Neural cell (in vitro differentiated cells): ENCODE results near the gene C1orf35. TPM values are rescaled to one million over a fixed set of nuclear protein-coding genes. Genes with fewer than 3 reads are reported as not detected.

Experiments used
- H2AFZ ChIP-seq: fragments of 200-600, 300-800 bp; sonication (generic), shearing (Covaris generic); 2 replicates; pipeline ENCODE4 v1.6.0; 2014; ENCODE audit warnings: low read depth, mild to moderate bottlenecking, antibody characterized with exemption, low read length, moderate library complexity
- H3F3A ChIP-seq: fragments of 200-600 bp; shearing (Covaris generic); 2 replicates; pipeline ENCODE4 v1.6.1; 2016; ENCODE audit warnings: mild to moderate bottlenecking, moderate library complexity, mixed read lengths, antibody characterized with exemption, low read length; ENCODE audit not compliant: insufficient read depth, poor library complexity, severe bottlenecking
- H3K27ac ChIP-seq: fragments of 200-600, 300-800 bp; sonication (generic), shearing (Covaris generic); 2 replicates; pipeline ENCODE4 v1.5.1; 2014; ENCODE audit warnings: mild to moderate bottlenecking, low read length, moderate library complexity
- H3K27me3 ChIP-seq: fragments of 300-800, 200-600 bp; sonication (generic), shearing (Covaris generic); 2 replicates; pipeline ENCODE4 v1.6.0; 2014; ENCODE audit warnings: mild to moderate bottlenecking, low read depth, low read length, moderate library complexity; ENCODE audit not compliant: insufficient read depth
- H3K36me3 ChIP-seq: fragments of 300-800, 200-600 bp; sonication (generic), shearing (Covaris generic); 2 replicates; pipeline ENCODE4 v1.5.1; 2014; ENCODE audit warnings: mild to moderate bottlenecking, antibody characterized with exemption, low read length, moderate library complexity; ENCODE audit not compliant: insufficient read depth
- H3K4me2 ChIP-seq: fragments of 300-800, 200-600 bp; sonication (generic), shearing (Covaris generic); 2 replicates; pipeline ENCODE4 v1.6.0; 2014; ENCODE audit warnings: mild to moderate bottlenecking, low read length
- H3K4me3 ChIP-seq: fragments of 300-800, 200-600 bp; sonication (generic), shearing (Covaris generic); 2 replicates; pipeline ENCODE4 v1.5.1; 2014; ENCODE audit warnings: mild to moderate bottlenecking, low read length, moderate library complexity
- H3K79me2 ChIP-seq: fragments of 200-600 bp; shearing (Covaris generic); replicated peaks from 2 replicates; pipeline ENCODE4 v1.6.0; 2014; ENCODE audit warnings: mild to moderate bottlenecking, low read length, moderate library complexity; ENCODE audit not compliant: insufficient read depth
- H3K9ac ChIP-seq: fragments of 300-800, 200-600 bp; sonication (generic), shearing (Covaris generic); 2 replicates; pipeline ENCODE4 v1.6.1; 2016; ENCODE audit warnings: mild to moderate bottlenecking, low read length, mixed read lengths
- H3K9me2 ChIP-seq: fragments of 200-600 bp; shearing (Covaris generic); 2 replicates; pipeline ENCODE4 v1.6.1; 2016; ENCODE audit warnings: mild to moderate bottlenecking, low read length, mixed read lengths; ENCODE audit not compliant: insufficient read depth
- H3K9me3 ChIP-seq: fragments of 200-600, 300-800 bp; sonication (generic), shearing (Covaris generic); 2 replicates; pipeline ENCODE4 v1.6.1; 2016; ENCODE audit warnings: mild to moderate bottlenecking, mixed run types, low read length, moderate library complexity, mixed read lengths
- H4K20me1 ChIP-seq: fragments of 200-600 bp; shearing (Covaris generic); 2 replicates; pipeline ENCODE4 v1.6.1; 2016; ENCODE audit warnings: mild to moderate bottlenecking, mixed run types; ENCODE audit not compliant: insufficient read depth
- EP300 ChIP-seq: fragments of 450-650 bp; conservative IDR thresholded peaks from 2 replicates; pipeline ENCODE4 v1.6.1; 2014; ENCODE audit warnings: antibody characterized with exemption, mild to moderate bottlenecking, moderate library complexity; ENCODE audit not compliant: poor library complexity, severe bottlenecking
- EZH2 ChIP-seq: fragments of 200-600, 300-800 bp; shearing (Covaris generic), sonication (generic); IDR thresholded peaks from 2 replicates; pipeline ENCODE4 v1.6.1; 2014; ENCODE audit warnings: antibody characterized with exemption, low read length, borderline replicate concordance, mild to moderate bottlenecking; ENCODE audit not compliant: insufficient read depth, poor library complexity, severe bottlenecking
- MXI1 ChIP-seq: fragments of 450-650 bp; conservative IDR thresholded peaks from 2 replicates; pipeline ENCODE4 v1.6.1; 2014; ENCODE audit warnings: antibody characterized with exemption, mild to moderate bottlenecking; ENCODE audit not compliant: poor library complexity, severe bottlenecking
- POLR2AphosphoS5 ChIP-seq: IDR thresholded peaks from 2 replicates; pipeline ENCODE4 v1.6.1; 2012
- RAD21 ChIP-seq: fragments of 450-650 bp; conservative IDR thresholded peaks from 2 replicates; pipeline ENCODE4 v1.6.1; 2014; ENCODE audit warnings: antibody characterized with exemption, mild to moderate bottlenecking, moderate library complexity
- SMC3 ChIP-seq: fragments of 450-650 bp; conservative IDR thresholded peaks from 2 replicates; pipeline ENCODE4 v1.6.1; 2014; ENCODE audit warnings: antibody characterized with exemption, mild to moderate bottlenecking, moderate library complexity; ENCODE audit not compliant: poor library complexity
- TAF1 ChIP-seq: IDR thresholded peaks from 2 replicates; pipeline ENCODE4 v1.6.1; 2012; ENCODE audit warnings: low read depth
- polyA plus RNA-seq: library from polyadenylated mRNA; depleted of rRNA; stranded (reverse); fragments of >200 nt; gene quantifications from 2 replicates; pipeline ENCODE4 v1.2.3, GENCODE V29; 2014
- TF ChIP-seq, protein P1 (sequence below): fragments of 450-650 bp; IDR thresholded peaks from 2 replicates; pipeline ENCODE4 v1.5.1; 2014; ENCODE audit warnings: antibody characterized with exemption, mild to moderate bottlenecking, moderate library complexity; ENCODE audit not compliant: poor library complexity, severe bottlenecking
- TF ChIP-seq, protein P2 (sequence below): IDR thresholded peaks from 2 replicates; pipeline ENCODE4 v1.6.1; 2012; ENCODE audit warnings: borderline replicate concordance

Gene C1orf35
- polyA plus RNA-seq, 1 donor from 2014 or later = 32.8 TPM

DNA sequence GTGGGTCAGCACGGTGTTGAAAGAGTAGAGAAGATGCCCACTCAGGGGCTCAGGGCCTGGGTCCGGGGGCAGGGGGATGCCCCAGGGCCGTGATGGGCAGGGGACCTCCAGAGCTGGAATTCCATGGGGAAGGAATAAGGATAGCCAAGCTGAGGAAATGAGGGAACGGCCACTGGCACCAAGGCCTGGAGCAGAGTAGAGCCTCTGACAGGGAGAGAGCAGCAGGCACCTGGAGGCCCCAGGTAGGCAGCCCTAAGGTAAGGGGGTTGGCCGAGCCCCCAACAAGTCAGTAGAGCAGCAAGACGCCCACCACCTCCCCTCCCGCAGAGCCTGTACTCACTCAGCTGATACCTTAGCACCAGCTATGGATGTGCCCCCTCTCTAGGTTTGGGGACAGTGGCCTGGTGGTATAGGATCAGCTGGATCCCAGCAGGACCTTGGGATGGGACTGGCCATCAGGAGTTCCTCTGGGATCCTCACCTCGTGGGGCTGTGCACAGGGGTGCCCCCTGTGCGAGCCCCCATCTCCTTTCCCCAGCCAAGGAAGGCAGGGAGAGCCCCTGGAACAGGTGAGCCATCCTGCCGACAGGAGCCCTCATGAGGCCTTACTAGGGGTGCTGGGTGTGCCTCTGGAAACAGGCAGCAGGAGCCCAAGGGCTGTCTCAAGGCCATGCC is 41.6 kb downstream of the C1orf35 start:
- Histone ChIP-seq H3K4me2 (no peak overlapping the region), H3K27me3 (peaks cover 54% of the 10 kb centered on the region), H3K27ac (no peak overlapping the region), H3K9ac (no peak overlapping the region), H3K4me3 (no peak overlapping the region), H3K9me3 (peaks cover 9% of the 10 kb centered on the region), H4K20me1 (no peaks in the 10 kb centered on the region), H3K9me2 (no peaks in the 10 kb centered on the region), H3K36me3 (no peaks in the 10 kb centered on the region), H2AFZ (no peak overlapping the region), H3K79me2 (no peaks in the 10 kb centered on the region), H3F3A (no peaks in the 10 kb centered on the region)
- TF ChIP-seq POLR2AphosphoS5 (no peak), EP300 (no peak), RAD21 (no peak), MXI1 (no peak), TAF1 (no peak), SMC3 (no peak), EZH2 (no peak)
- TF ChIP-seq, protein P1, sequence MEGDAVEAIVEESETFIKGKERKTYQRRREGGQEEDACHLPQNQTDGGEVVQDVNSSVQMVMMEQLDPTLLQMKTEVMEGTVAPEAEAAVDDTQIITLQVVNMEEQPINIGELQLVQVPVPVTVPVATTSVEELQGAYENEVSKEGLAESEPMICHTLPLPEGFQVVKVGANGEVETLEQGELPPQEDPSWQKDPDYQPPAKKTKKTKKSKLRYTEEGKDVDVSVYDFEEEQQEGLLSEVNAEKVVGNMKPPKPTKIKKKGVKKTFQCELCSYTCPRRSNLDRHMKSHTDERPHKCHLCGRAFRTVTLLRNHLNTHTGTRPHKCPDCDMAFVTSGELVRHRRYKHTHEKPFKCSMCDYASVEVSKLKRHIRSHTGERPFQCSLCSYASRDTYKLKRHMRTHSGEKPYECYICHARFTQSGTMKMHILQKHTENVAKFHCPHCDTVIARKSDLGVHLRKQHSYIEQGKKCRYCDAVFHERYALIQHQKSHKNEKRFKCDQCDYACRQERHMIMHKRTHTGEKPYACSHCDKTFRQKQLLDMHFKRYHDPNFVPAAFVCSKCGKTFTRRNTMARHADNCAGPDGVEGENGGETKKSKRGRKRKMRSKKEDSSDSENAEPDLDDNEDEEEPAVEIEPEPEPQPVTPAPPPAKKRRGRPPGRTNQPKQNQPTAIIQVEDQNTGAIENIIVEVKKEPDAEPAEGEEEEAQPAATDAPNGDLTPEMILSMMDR = no peak
- TF ChIP-seq, protein P2, sequence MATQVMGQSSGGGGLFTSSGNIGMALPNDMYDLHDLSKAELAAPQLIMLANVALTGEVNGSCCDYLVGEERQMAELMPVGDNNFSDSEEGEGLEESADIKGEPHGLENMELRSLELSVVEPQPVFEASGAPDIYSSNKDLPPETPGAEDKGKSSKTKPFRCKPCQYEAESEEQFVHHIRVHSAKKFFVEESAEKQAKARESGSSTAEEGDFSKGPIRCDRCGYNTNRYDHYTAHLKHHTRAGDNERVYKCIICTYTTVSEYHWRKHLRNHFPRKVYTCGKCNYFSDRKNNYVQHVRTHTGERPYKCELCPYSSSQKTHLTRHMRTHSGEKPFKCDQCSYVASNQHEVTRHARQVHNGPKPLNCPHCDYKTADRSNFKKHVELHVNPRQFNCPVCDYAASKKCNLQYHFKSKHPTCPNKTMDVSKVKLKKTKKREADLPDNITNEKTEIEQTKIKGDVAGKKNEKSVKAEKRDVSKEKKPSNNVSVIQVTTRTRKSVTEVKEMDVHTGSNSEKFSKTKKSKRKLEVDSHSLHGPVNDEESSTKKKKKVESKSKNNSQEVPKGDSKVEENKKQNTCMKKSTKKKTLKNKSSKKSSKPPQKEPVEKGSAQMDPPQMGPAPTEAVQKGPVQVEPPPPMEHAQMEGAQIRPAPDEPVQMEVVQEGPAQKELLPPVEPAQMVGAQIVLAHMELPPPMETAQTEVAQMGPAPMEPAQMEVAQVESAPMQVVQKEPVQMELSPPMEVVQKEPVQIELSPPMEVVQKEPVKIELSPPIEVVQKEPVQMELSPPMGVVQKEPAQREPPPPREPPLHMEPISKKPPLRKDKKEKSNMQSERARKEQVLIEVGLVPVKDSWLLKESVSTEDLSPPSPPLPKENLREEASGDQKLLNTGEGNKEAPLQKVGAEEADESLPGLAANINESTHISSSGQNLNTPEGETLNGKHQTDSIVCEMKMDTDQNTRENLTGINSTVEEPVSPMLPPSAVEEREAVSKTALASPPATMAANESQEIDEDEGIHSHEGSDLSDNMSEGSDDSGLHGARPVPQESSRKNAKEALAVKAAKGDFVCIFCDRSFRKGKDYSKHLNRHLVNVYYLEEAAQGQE = no peak

DNA sequence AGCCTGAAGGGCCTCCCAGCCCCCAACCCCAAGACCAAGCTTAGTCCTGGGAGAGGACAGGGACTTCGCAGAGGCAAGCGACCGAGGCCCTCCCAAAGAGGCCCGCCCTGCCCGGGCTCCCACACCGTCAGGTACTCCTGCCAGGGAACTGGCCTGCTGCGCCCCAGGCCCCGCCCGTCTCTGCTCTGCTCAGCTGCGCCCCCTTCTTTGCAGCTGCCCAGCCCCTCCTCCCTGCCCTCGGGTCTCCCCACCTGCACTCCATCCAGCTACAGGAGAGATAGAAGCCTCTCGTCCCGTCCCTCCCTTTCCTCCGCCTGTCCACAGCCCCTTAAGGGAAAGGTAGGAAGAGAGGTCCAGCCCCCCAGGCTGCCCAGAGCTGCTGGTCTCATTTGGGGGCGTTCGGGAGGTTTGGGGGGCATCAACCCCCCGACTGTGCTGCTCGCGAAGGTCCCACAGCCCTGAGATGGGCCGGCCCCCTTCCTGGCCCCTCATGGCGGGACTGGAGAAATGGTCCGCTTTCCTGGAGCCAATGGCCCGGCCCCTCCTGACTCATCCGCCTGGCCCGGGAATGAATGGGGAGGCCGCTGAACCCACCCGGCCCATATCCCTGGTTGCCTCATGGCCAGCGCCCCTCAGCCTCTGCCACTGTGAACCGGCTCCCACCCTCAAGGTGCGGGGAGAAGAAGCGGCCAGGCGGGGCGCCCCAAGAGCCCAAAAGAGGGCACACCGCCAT is 42.5 kb downstream of the C1orf35 start:
- Histone ChIP-seq H3K9me3 (peaks cover 9% of the 10 kb centered on the region), H3K4me2 (no peak overlapping the region), H3K79me2 (no peaks in the 10 kb centered on the region), H3F3A (no peaks in the 10 kb centered on the region), H3K9ac (no peak overlapping the region), H3K36me3 (no peaks in the 10 kb centered on the region), H2AFZ (no peak overlapping the region), H3K4me3 (no peak overlapping the region), H4K20me1 (no peaks in the 10 kb centered on the region), H3K27me3 (peaks cover 63% of the 10 kb centered on the region), H3K9me2 (no peaks in the 10 kb centered on the region), H3K27ac (no peak overlapping the region)
- no peak for TF ChIP-seq TAF1
- no peak for TF ChIP-seq MXI1
- TF ChIP-seq SMC3 = no peak
- TF ChIP-seq, protein P2 = no peak
- TF ChIP-seq RAD21 = no peak
- no peak for TF ChIP-seq POLR2AphosphoS5
- TF ChIP-seq EZH2 = no peak
- no peak for TF ChIP-seq EP300
- TF ChIP-seq, protein P1 = no peak
